Astrocyte of the spinal cord (primary cell): ENCODE results near the gene SMYD1.

Source experiments
- DNase-seq: peaks from one replicate; pipeline ENCODE4 v3.0.0; 2011; ENCODE audit warnings: low read depth, low spot score
- H3K4me3 ChIP-seq: 2 replicates; pipeline ENCODE4 v1.5.1; 2011; ENCODE audit warnings: low read depth, mild to moderate bottlenecking, low read length, moderate library complexity
- CTCF ChIP-seq: IDR thresholded peaks from 2 replicates; pipeline ENCODE4 v1.5.1; 2012; ENCODE audit warnings: low read depth, mild to moderate bottlenecking, low read length, inconsistent platforms
- in situ Hi-C: cut with HindIII; loops from 2 replicates; pipeline ENCODE4 v1.10.0; 2017; ENCODE audit warnings: low sequenced_read_pairs

The SMYD1 gene

GRCh38 chr2:88091943-88092342 is 24.3 kb downstream of the SMYD1 start:
- in situ Hi-C loops: no loop called here
- H3K4me3 ChIP-seq: no peak overlapping the region
- TF ChIP-seq CTCF: no peak
- DNase-seq: no peak

GRCh38 chr2:88092773-88093172 is 25.1 kb downstream of the SMYD1 start:
- in situ Hi-C loops: no loop called here
- no peak for TF ChIP-seq CTCF
- DNase-seq: no peak
- no peak overlapping the region for H3K4me3 ChIP-seq

- H3K4me3 ChIP-seq: no peak overlapping the region
- no peak for DNase-seq
- TF ChIP-seq CTCF: no peak
- in situ Hi-C loops: no loop called here
Observed at GRCh38 chr2:88095022-88095421, 27.4 kb downstream of the SMYD1 start.

GRCh38 chr2:88096708-88097107 is 29.1 kb downstream of the SMYD1 start:
- TF ChIP-seq CTCF: no peak
- no peak overlapping the region for H3K4me3 ChIP-seq
- in situ Hi-C loops: no loop called here
- no peak for DNase-seq

- TF ChIP-seq CTCF: no peak
- in situ Hi-C loops: no loop called here
- H3K4me3 ChIP-seq: no peak overlapping the region
- no peak for DNase-seq
Observed at GRCh38 chr2:88097192-88097591, 29.6 kb downstream of the SMYD1 start.

GRCh38 chr2:88097891-88098557 is 30.4 kb downstream of the SMYD1 start:
- DNase-seq: no peak
- H3K4me3 ChIP-seq: no peak overlapping the region
- TF ChIP-seq CTCF: no peak
- in situ Hi-C loops: no loop called here

GRCh38 chr2:88098558-88098900 is 30.9 kb downstream of the SMYD1 start:
- in situ Hi-C loops: no loop called here
- no peak for TF ChIP-seq CTCF
- DNase-seq: no peak
- no peak overlapping the region for H3K4me3 ChIP-seq
